Testis (tissue), 3 donors: ENCODE measurements around the gene REV3L. TPM values are rescaled to one million over a fixed set of nuclear protein-coding genes. Genes with fewer than 3 reads are reported as not detected.

Experiments used
- DNase-seq: peaks from one replicate; pipeline ENCODE4 v3.0.0-alpha.2; 2019
- H3K27ac ChIP-seq, 2 donors: fragments of 200-600 bp; sonication (generic); one replicate each; pipeline ENCODE4 v1.5.1; 2019
- H3K27me3 ChIP-seq: fragments of 200-600 bp; sonication (generic); one replicate; pipeline ENCODE4 v1.5.1; 2019
- H3K36me3 ChIP-seq: fragments of 200-600 bp; sonication (generic); one replicate; pipeline ENCODE4 v1.5.1; 2017; ENCODE audit warnings: low read depth; ENCODE audit errors: missing control alignments
- H3K4me1 ChIP-seq: fragments of 200-600 bp; sonication (generic); one replicate; pipeline ENCODE4 v1.5.1; 2019
- H3K4me3 ChIP-seq, 2 donors: fragments of 200-600 bp; sonication (generic); one replicate each; pipeline ENCODE4 v1.5.1; 2017 to 2019
- H3K9me3 ChIP-seq: fragments of 200-600 bp; sonication (generic); one replicate; pipeline ENCODE4 v1.5.1; 2017
- POLR2A ChIP-seq: fragments of 450-650 bp; IDR thresholded peaks from one replicate; pipeline ENCODE4 v1.6.1; 2017; ENCODE audit warnings: antibody characterized with exemption, mild to moderate bottlenecking, moderate library complexity
- WGBS, 2 donors: methylation state at CpG; one replicate each; pipeline ENCODE4 v1.1.5; 2018; 5-methylcytosine and 5-hydroxymethylcytosine counted together
- intact Hi-C: fragments of 100-400 bp; cut with DNase I; formaldehyde crosslinking; loops from one replicate; pipeline ENCODE4 v1.15.1; 2023; ENCODE audit warnings: low total_unique reads
- polyA plus RNA-seq: library from polyadenylated mRNA; stranded (reverse); fragments of 350-450 nt; fragmentation: Illumina TruSeq; extraction: RNeasy Lipid Tissue Mini Kit (QIAGEN cat#74804); gene quantifications from one replicate; pipeline ENCODE4 v1.2.3, GENCODE V29; 2014; ENCODE audit warnings: low read depth, low replicate concordance; ENCODE audit not compliant: insufficient read depth
- total RNA-seq, 2 donors: library from RNA; depleted of rRNA; stranded (reverse); fragments of >200 nt; gene quantifications; one replicate each; pipeline ENCODE4 v1.2.3, GENCODE V29; 2016
- TF ChIP-seq, protein P1 (sequence below), 3 experiments: fragments of 450-650 bp in 2 of 3; fragments of 200-600 bp in 1 of 3; sonication (generic) in 1 of 3; IDR thresholded peaks; one replicate each; pipeline ENCODE4 v1.5.1; 2016 to 2019; ENCODE audit warnings: antibody characterized with exemption in 3 of 3, mild to moderate bottlenecking in 2 of 3, moderate library complexity in 1 of 3

Gene REV3L
- total and polyA plus RNA-seq, 3 donors from 2014 or later = 11.1 to 56.8 (median 48.8) TPM

GRCh38 chr6:111427341-111428116 is 55.5 kb downstream of the REV3L start:
- no peak for TF ChIP-seq POLR2A
- TF ChIP-seq, protein P1, sequence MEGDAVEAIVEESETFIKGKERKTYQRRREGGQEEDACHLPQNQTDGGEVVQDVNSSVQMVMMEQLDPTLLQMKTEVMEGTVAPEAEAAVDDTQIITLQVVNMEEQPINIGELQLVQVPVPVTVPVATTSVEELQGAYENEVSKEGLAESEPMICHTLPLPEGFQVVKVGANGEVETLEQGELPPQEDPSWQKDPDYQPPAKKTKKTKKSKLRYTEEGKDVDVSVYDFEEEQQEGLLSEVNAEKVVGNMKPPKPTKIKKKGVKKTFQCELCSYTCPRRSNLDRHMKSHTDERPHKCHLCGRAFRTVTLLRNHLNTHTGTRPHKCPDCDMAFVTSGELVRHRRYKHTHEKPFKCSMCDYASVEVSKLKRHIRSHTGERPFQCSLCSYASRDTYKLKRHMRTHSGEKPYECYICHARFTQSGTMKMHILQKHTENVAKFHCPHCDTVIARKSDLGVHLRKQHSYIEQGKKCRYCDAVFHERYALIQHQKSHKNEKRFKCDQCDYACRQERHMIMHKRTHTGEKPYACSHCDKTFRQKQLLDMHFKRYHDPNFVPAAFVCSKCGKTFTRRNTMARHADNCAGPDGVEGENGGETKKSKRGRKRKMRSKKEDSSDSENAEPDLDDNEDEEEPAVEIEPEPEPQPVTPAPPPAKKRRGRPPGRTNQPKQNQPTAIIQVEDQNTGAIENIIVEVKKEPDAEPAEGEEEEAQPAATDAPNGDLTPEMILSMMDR (IDR thresholded peaks at IDR 0.05) = no peak
- no peak for DNase-seq
- intact Hi-C loops = no loop called here
- H3K27me3 ChIP-seq = no peaks in the 10 kb centered on the region
- 79 to 82% methylated on average over 5 of the region's 5 CpGs for whole genome bisulfite sequencing, 2 donors
- H3K4me1 ChIP-seq = peaks cover 19% of the 10 kb centered on the region
- no peaks in the 10 kb centered on the region for H3K36me3 ChIP-seq
- no peaks in the 10 kb centered on the region for H3K9me3 ChIP-seq
- H3K27ac ChIP-seq = no peak overlapping the region
- H3K4me3 ChIP-seq = no peak overlapping the region

DNA sequence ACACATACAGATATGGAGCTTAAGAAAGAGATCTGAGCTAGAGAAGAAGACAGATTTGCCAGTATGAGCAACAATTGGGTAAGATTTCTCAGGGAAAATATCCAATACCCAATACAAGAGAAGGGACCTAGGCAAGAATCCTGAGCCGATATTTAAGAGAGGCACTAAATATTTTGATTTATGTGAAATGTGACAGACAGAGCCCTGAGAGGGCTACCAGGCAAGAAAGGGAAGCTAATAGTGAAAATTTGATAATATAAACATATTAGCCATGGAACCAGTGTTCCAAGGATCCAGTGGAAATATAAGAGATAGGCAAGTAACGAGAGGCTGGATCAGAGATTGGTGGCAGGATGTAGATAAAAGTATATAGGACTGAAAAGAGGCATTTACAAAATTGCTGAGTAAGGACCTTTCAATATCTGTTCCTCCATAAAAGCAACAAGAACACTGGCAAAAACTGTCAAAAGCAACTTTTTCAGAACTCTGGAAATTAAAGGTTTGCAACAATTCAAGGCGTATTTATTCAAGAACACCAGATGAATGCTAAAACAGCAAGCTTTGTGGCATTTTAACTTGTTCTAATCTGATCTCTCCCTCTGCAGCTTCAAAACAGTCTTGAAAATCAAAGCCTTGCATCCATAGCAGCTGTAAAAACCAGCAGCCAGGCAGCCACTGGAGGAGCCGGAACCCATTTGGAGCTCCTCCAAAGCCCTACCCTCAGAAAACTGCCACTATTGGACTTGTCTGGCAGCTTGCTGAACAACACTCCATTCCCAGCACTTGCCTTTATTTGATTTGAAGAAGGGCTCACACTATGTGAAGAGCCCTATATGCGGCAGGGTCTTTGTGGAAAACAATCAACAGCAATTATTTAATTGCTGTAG is 58.8 kb downstream of the REV3L start:
- H3K27me3 ChIP-seq = no peaks in the 10 kb centered on the region
- intact Hi-C loops = no loop called here
- peaks cover 17% of the 10 kb centered on the region for H3K4me1 ChIP-seq
- 74% methylated on average over 5 of the region's 5 CpGs for WGBS, 2 donors
- TF ChIP-seq, protein P1 (IDR thresholded peaks at IDR 0.05) = no peak
- no peak for TF ChIP-seq POLR2A
- H3K27ac ChIP-seq = peak overlapping the region; percentile 9 to 21
- no peaks in the 10 kb centered on the region for H3K9me3 ChIP-seq
- H3K36me3 ChIP-seq = no peaks in the 10 kb centered on the region
- peak; percentile 66 for DNase-seq
- no peak overlapping the region for H3K4me3 ChIP-seq

DNA sequence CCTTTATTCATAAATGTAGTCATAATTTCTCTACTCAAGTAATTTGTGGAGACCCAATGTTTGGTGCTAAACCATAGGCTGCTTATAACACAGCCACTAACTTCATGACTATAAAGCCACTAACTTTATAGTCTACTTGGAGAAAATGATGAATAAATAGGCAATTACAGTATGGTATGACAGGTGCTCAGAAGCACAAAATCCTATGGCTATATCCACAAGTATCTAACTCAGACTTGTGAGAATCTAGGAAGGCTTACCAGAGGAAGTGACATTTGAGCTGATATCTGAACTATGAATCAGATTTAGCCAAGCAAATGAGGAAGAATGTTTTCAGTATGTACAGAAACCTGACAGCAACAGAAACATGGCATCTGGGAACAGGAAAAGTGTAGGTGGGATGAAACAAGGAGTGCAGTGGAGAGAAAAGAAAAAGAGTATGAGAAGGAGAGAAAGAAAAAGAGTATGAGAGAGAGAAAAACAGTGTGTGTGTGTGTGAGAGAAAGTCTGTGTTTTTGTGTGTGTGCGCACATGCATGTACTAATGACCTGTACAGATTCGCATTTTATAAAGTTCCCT is 59.9 kb downstream of the REV3L start:
- peaks cover 17% of the 10 kb centered on the region for H3K4me1 ChIP-seq
- TF ChIP-seq, protein P1 (IDR thresholded peaks at IDR 0.05) = no peak
- TF ChIP-seq POLR2A = no peak
- H3K4me3 ChIP-seq = no peak overlapping the region
- H3K36me3 ChIP-seq = no peaks in the 10 kb centered on the region
- peak overlapping the region; percentile 9 to 21 for H3K27ac ChIP-seq
- no peaks in the 10 kb centered on the region for H3K9me3 ChIP-seq
- no peak for DNase-seq
- 52 to 65% methylated on average over 2 of the region's 2 CpGs for WGBS, 2 donors
- H3K27me3 ChIP-seq = no peaks in the 10 kb centered on the region
- intact Hi-C loops = no loop called here

DNA sequence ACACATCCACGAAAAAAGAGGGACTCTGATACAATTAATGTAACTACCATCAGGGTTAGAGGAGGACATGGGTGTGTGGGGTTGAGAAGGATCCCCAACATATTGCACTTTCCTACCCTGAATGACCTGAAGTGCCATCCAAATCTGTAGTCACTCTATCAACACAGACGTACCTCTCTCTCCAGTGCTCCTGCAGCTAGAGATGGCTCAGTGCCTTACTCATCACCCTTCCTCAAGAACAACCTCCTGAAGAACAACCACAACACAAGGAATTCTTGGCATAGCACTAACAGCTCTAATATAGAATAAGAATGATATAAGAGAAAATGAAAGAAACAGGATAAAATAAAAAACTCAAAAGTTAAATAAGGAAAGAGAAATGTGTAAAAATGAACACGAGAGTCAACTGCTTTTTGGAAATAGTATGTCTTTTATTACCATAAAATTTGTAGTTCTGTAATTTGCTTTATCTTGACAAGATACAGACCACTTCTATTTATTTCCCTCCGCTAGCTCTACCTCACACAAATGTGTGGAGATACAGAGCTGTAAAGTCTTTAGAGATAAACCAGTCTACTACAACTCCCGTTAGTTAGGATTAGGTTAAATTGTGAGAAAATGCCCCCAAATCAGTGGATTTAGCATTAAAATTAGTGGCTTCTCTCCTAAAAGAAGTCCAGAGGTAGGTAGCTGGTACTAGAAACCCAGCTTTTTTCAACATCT is 63.9 kb downstream of the REV3L start:
- intact Hi-C loops = no loop called here
- DNase-seq = no peak
- 57 to 59% methylated on average over 5 of the region's 5 CpGs for WGBS, 2 donors
- Histone ChIP-seq H3K4me1 (peaks cover 16% of the 10 kb centered on the region), H3K9me3 (no peaks in the 10 kb centered on the region), H3K36me3 (no peaks in the 10 kb centered on the region), H3K27me3 (no peaks in the 10 kb centered on the region), H3K27ac (no peak overlapping the region), H3K4me3 (no peak overlapping the region)
- no peak for TF ChIP-seq POLR2A
- TF ChIP-seq, protein P1 (IDR thresholded peaks at IDR 0.05) = no peak
